HG03280 (cell line): ENCODE results near the gene TPP2.
A peak's percentile ranks its signal among the peaks of the same experiment; 100 is the strongest.

Source experiments
- ATAC-seq: cut with Tn5 transposase; IDR thresholded peaks from one replicate; pipeline ENCODE4 v1.9.1; 2021; ENCODE audit warnings: mild to moderate bottlenecking, moderate library complexity; ENCODE audit not compliant: unreplicated experiment

Gene TPP2

GRCh38 chr13:102593466-102593865, 3.3 kb upstream of the TPP2 start:
- no peak for ATAC-seq

DNA sequence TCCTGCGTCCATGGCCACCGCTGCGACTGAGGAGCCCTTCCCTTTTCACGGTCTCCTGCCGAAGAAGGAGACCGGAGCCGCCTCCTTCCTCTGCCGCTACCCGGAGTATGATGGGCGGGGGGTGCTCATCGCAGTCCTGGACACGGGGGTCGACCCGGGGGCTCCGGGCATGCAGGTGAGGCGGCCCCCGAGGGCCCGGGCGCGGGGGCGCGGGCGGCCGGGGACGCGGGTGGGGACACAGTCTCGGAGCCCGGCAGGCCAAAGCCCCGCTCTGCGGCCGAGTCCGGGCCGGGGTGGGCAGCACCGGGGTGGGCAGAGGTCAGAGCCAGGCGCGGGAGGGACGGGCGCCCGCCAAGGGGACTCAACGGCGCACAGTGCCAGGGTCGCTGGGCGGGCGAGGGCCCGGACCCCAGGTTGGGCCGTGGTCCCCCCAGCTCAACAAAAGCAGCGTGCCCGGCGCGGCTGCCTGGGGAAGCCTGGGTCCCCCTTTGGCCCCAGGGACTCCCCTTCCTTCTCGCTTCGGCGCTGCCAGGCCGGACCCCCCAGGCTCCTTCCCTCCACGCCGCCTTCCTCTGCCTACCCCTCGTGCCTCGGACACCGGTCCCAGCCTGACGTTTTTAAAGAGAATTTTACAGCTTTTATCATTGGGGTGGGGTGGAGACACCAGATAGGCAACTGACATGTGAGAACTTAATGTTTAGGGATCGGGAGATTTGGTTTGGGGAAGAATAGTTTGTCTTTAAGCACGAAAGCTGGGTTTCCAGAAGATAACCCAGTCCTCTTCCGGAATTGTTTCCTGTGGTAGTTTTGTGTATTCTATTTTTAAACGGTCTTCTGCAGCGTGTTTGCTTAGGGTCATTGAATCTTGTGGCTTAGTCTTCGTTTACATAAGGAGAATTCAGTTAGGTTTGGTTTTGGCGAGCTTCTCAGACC, 509 bp downstream of the TPP2 start:
- peak; percentile 12 for ATAC-seq

GRCh38 chr13:102598061-102598460, 1.3 kb downstream of the TPP2 start:
- ATAC-seq, result no peak

- no peak for ATAC-seq
Measured at GRCh38 chr13:102599426-102600012, 2.7 kb downstream of the TPP2 start.

GRCh38 chr13:102606537-102607309, 9.9 kb downstream of the TPP2 start:
- ATAC-seq, result no peak

- no peak for ATAC-seq
Measured at GRCh38 chr13:102608974-102609373, 12.2 kb downstream of the TPP2 start.

DNA sequence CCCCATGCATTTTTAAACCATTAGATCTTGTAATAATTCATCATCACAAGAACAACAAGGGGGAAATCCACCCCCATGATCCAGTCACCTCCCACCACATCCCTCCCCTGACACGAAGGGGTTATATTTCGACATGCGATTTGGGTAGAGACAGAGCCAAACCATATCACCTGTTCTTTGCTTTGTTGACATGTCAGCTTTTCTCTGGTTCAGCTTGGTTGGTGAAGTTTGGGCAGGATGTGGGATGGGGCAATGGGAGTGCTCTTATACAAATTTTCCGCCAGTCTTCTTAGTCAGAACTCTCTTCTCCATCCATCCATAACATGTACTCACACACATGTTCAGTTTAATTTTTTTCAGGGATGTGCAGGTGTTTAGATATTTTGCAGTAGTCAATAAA, 12.9 kb downstream of the TPP2 start:
- no peak for ATAC-seq

DNA sequence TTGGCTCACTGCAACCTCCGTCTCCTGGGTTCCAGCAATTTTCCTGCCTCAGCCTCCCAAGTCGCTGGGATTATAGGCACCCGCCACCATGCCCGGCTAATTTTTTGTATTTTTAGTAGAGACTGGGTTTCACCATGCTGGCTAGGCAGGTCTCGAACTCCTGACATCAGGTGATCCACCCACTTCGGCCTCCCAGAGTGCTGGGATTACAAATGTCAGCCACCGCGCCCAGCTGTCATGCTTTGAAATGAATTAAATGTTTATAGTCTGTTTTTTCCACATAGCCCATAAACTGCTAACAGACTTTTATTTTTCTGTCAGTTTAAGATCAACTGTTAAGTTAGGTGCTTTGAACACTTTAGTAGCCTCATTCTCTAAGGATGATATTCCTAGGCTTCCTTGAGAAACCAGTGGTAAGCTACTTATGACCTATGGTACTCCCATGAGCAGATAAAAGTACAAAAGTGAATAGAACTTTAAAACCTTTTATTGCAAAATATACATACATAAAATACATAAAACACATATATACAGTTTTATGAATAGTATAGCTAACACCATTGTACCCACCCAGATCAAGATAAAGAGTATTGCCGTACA, 13.6 kb downstream of the TPP2 start:
- no peak for ATAC-seq

DNA sequence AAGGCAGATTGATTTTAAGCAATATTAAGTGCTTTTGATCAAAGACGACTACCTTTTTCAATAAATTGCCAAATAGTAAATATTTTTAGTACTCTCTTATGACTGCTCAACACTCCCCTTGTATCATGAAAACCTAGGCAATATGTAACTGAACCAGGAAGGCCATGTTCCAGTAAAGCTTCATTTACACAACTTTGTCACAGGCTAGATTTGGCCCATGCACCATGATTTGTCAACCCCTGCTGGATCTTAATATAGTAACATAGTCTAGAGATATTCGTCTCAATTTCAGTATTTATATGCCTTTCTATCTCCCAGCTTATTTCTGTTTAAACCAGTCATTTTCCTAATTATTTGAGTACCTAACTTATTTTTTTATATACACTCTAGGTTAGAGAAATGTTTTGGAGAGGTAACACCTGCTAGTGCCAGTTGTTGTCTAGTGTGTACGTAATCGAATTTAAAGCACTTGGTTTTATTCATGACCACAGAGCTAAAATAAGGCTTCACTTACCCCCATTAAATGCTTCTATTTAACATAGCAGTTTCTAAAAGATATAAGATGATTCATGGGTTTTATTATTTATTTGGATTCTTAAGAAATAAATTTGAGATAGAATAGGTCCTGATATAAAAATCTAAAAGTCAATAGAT, 21.0 kb downstream of the TPP2 start:
- no peak for ATAC-seq

- no peak for ATAC-seq
Measured at GRCh38 chr13:102620516-102620915, 23.7 kb downstream of the TPP2 start.

DNA sequence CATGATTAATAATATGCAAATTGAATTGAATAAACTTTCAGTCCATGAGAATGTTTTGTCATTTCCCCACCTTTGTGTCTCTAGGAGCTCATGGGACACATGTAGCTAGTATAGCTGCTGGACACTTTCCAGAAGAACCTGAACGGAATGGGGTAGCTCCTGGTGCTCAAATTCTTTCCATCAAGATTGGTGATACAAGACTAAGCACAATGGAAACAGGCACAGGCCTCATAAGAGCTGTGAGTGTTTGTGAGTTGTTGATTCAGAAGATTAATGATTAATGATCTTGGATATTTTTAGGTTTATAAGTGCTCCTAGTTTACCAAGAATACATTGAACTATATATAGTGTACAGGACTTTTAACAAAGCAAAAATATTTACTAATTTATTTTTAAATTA, 30.1 kb downstream of the TPP2 start:
- no peak for ATAC-seq

- no peak for ATAC-seq
Measured at GRCh38 chr13:102628559-102628958, 31.8 kb downstream of the TPP2 start.

- no peak for ATAC-seq
Measured at GRCh38 chr13:102631198-102631597, 34.4 kb downstream of the TPP2 start.

DNA sequence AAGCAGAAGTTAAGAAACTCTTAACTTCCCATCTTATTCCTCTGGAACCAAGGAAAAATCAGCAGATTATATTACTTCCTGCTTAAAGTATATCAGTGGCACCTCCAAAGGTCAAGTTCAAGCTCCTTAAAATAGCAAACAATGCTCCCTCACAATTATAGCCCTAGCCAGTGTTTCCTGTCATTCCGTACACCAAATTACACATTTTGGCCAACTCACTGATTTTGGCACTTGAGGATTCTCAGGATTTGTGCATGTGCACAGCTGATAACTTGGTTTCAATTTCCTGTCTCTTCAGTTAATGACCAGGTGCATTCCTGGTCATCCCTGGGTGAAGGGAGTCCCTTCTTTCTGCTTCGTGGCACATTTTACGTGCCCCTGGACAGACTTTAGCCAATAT, 42.0 kb downstream of the TPP2 start:
- ATAC-seq, result no peak

- no peak for ATAC-seq
Measured at GRCh38 chr13:102642029-102642428, 45.2 kb downstream of the TPP2 start.

DNA sequence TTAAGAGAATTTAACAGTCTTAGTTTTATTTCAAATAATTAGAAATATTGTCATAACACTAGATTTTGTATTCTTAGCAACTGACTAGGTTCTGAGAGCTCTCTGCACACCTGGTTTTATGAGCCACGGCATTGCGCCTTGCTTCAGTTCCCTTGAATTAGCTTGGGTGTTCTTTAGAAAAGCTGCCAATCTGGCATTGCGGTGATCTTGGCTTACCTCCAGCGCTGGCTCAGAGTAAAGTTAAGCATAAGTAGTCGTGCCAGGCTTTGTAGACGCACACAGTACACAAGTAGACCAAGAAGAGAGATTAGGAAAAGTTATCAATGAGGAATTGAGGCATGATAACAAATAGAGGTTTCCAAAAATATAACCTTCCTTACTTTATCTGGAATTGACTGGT, 45.7 kb downstream of the TPP2 start:
- ATAC-seq, result no peak

GRCh38 chr13:102643656-102644055, 46.9 kb downstream of the TPP2 start:
- ATAC-seq, result no peak

GRCh38 chr13:102645701-102646100, 48.9 kb downstream of the TPP2 start:
- no peak for ATAC-seq

DNA sequence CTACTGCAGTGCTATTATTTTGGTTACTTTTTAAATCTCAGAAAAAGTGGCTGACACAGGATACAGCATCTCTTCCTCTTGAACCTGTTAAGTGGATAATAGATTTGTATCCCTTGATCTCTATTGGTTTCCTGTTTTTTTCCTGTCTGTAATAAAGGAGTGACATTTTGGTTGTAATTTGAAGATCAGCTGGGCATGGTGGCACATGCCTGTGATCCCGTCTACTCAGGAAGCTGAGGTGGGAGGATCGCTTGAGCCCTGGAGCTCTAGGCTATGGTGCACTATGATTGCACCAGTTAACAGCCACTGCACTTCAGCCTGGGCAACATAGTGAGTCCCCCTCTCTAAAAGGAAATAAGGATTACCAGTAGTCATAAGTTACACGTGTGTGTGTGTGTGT, 51.3 kb downstream of the TPP2 start:
- no peak for ATAC-seq

DNA sequence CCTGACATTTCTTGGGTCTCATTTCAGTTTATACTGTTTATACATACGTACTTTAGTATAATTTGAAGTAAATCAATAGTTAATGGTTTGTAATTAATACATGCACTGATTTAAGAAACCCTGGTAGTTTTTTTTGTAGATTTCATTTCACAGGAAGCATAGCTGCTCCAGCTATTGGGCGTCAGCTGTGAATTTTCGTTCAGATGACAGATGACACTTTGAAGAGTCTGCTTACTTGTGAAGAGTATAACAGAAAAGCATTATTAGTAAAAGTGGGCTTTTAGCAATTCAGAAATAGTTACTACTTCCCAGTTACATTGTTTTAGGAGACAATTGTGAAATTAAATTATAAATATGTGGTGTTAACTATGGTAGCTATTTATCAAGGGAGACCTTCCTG, 53.7 kb downstream of the TPP2 start:
- no peak for ATAC-seq

GRCh38 chr13:102651392-102651791, 54.6 kb downstream of the TPP2 start:
- no peak for ATAC-seq
